GM23248 (cell line): ENCODE measurements around the gene TMEM108.

ENCODE experiments used
- EZH2 ChIP-seq: fragments of 200-600 bp; sonication (generic); IDR thresholded peaks from 2 replicates; pipeline ENCODE4 v1.6.1; 2018; ENCODE audit warnings: antibody characterized with exemption, mild to moderate bottlenecking; ENCODE audit not compliant: insufficient read depth, poor library complexity, severe bottlenecking
- EZH2phosphoT487 ChIP-seq: fragments of 200-600 bp; sonication (generic); IDR thresholded peaks from 2 replicates; pipeline ENCODE4 v1.6.1; 2018; ENCODE audit warnings: antibody characterized with exemption, moderate library complexity, mild to moderate bottlenecking, low read depth; ENCODE audit not compliant: insufficient read depth

DNA sequence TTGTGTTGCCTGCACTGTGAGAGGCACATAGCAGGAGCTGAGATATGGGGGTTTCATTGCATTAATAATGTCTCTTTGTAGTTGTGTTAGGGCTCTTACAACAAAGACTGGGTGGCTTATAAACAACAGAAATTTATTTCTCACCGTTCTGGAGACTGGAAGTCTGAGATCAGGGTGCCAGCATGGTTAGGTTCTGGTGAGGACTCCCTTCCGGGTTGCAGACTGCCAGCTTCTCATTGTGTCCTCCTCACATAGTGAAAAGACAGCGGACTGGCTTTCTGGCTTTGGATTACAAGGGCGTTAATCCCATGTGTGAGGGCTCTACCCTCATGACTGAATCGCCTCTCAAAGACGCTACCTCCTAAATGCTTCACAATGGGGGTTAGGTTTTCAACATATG lies 20.6 kb downstream of the TMEM108 start:
- TF ChIP-seq EZH2phosphoT487 (no peak), EZH2 (no peak)
